Measurements from ENCODE around the gene THOP1. TPM values are rescaled to one million over a fixed set of nuclear protein-coding genes. Genes with fewer than 3 reads are reported as not detected.
"Not testable (repeated sequence)": the region's sequence is repeated elsewhere in the genome, so short reads cannot be mapped to it uniquely, and the experiment has no call there.

THOP1 gene
- total and polyA plus RNA-seq, 10 donors: 31.0 to 96.2 (median 42.8) TPM

GRCh38 chr19:2791440-2791839 lies 6.1 kb downstream of the THOP1 start:
- no peak for DNase-seq
- intact Hi-C loops (cut with DNase I; ENCODE audit: low total_unique reads): no loop called here
- TF ChIP-seq POLR2A (IDR thresholded peaks at IDR 0.05) (no peak), POLR2AphosphoS5 (IDR thresholded peaks at IDR 0.05) (no peak)
- TF ChIP-seq, protein P1, sequence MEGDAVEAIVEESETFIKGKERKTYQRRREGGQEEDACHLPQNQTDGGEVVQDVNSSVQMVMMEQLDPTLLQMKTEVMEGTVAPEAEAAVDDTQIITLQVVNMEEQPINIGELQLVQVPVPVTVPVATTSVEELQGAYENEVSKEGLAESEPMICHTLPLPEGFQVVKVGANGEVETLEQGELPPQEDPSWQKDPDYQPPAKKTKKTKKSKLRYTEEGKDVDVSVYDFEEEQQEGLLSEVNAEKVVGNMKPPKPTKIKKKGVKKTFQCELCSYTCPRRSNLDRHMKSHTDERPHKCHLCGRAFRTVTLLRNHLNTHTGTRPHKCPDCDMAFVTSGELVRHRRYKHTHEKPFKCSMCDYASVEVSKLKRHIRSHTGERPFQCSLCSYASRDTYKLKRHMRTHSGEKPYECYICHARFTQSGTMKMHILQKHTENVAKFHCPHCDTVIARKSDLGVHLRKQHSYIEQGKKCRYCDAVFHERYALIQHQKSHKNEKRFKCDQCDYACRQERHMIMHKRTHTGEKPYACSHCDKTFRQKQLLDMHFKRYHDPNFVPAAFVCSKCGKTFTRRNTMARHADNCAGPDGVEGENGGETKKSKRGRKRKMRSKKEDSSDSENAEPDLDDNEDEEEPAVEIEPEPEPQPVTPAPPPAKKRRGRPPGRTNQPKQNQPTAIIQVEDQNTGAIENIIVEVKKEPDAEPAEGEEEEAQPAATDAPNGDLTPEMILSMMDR (IDR thresholded peaks at IDR 0.05 in 8 of 11, conservative IDR thresholded peaks at IDR 0.05 in 3 of 11): no peak
- no peaks in the 10 kb centered on the region for H3K9me3 ChIP-seq
- H3K4me3 ChIP-seq: no peak overlapping the region
- 86 to 98% (median 91%) methylated on average over 16 of the region's 16 CpGs for WGBS, 5 donors
- H3K4me1 ChIP-seq: peaks cover under 1 to 32% (median 8%) of the 10 kb centered on the region in 6 donors
- no peaks in the 10 kb centered on the region for H3K27me3 ChIP-seq (replicated peaks in 1 of 7)
- no peak overlapping the region for H3K27ac ChIP-seq
- H3K36me3 ChIP-seq: peaks cover 0 to 68% (median 29%) of the 10 kb centered on the region in 6 donors

- Histone ChIP-seq H3K9me3 (no peaks in the 10 kb centered on the region), H3K27ac (no peak overlapping the region), H3K36me3 (peaks cover 0 to 73% (median 30%) of the 10 kb centered on the region in 6 donors), H3K4me3 (no peak overlapping the region), H3K4me1 (peaks cover 0 to 28% (median 5%) of the 10 kb centered on the region in 6 donors), H3K27me3 (replicated peaks in 1 of 7) (no peaks in the 10 kb centered on the region)
- DNase-seq: no peak
- no peak for TF ChIP-seq POLR2AphosphoS5 (IDR thresholded peaks at IDR 0.05)
- TF ChIP-seq, protein P1 (IDR thresholded peaks at IDR 0.05 in 8 of 11, conservative IDR thresholded peaks at IDR 0.05 in 3 of 11): no peak
- no peak for TF ChIP-seq POLR2A (IDR thresholded peaks at IDR 0.05)
- 89 to 97% (median 95%) methylated on average over 16 of the region's 16 CpGs for WGBS, 5 donors
- intact Hi-C loops (cut with DNase I; ENCODE audit: low total_unique reads): no loop called here
Observed at GRCh38 chr19:2791876-2792275, 6.6 kb downstream of the THOP1 start.

GRCh38 chr19:2792666-2793065 lies 7.4 kb downstream of the THOP1 start:
- 84 to 92% (median 89%) methylated on average over 10 of the region's 10 CpGs for WGBS, 5 donors
- H3K27me3 ChIP-seq (replicated peaks in 1 of 7); H3K27ac ChIP-seq; intact Hi-C loops (cut with DNase I; ENCODE audit: low total_unique reads); H3K9me3 ChIP-seq; H3K4me3 ChIP-seq; DNase-seq: not testable (repeated sequence)
- Histone ChIP-seq H3K36me3 (peaks cover 0 to 81% (median 33%) of the 10 kb centered on the region in 6 donors), H3K4me1 (peaks cover 0 to 20% (median 3%) of the 10 kb centered on the region in 6 donors)

- 93 to 97% (median 96%) methylated on average over 7 of the region's 7 CpGs for WGBS, 5 donors
- Histone ChIP-seq H3K9me3 (no peaks in the 10 kb centered on the region), H3K36me3 (peaks cover 0 to 85% (median 33%) of the 10 kb centered on the region in 6 donors), H3K4me3 (no peak overlapping the region), H3K27ac (no peak overlapping the region), H3K4me1 (peaks cover 0 to 17% (median 3%) of the 10 kb centered on the region in 6 donors), H3K27me3 (replicated peaks in 1 of 7) (no peaks in the 10 kb centered on the region)
- intact Hi-C loops (cut with DNase I; ENCODE audit: low total_unique reads): no loop called here
- no peak for TF ChIP-seq POLR2AphosphoS5 (IDR thresholded peaks at IDR 0.05)
- TF ChIP-seq, protein P1 (IDR thresholded peaks at IDR 0.05 in 8 of 11, conservative IDR thresholded peaks at IDR 0.05 in 3 of 11): no peak
- TF ChIP-seq POLR2A (IDR thresholded peaks at IDR 0.05): no peak
- no peak for DNase-seq
Observed at GRCh38 chr19:2793126-2793525, 7.8 kb downstream of the THOP1 start.

DNA sequence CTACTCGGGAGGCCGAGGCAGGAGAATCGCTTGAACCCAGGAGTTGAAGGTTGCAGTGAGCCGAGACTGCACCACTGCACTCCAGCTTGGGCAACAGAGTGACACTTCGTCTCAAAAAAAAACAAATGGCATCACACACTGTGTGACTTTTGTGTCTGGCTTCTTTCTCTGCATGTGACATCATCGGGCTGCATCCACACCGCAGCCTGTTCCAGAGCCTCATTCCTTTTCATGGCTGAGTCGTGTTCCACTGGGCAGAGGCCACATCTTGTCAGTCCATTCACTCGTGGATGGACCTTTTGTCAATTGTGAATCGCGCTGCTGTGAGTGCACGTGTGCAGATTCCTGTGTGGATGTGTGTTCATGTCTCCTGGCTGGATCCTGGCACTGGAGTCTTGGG lies 8.3 kb downstream of the THOP1 start:
- Histone ChIP-seq H3K9me3 (no peaks in the 10 kb centered on the region), H3K27ac (no peak overlapping the region), H3K36me3 (peaks cover 0 to 86% (median 35%) of the 10 kb centered on the region in 6 donors), H3K4me1 (peaks cover 0 to 16% (median 3%) of the 10 kb centered on the region in 6 donors), H3K27me3 (replicated peaks in 1 of 7) (no peaks in the 10 kb centered on the region), H3K4me3 (no peak overlapping the region)
- intact Hi-C loops (cut with DNase I; ENCODE audit: low total_unique reads): no loop called here
- DNase-seq: no peak
- no peak for TF ChIP-seq POLR2AphosphoS5 (IDR thresholded peaks at IDR 0.05)
- 93 to 98% (median 96%) methylated on average over 12 of the region's 12 CpGs for WGBS, 5 donors
